NT2/D1 (cell line): ENCODE data around the gene ARL5B.

ENCODE experiments used
- YY1 ChIP-seq: IDR thresholded peaks from 2 replicates; pipeline ENCODE4 v1.6.1; 2011; ENCODE audit not compliant: insufficient read length, insufficient read depth
- ZNF274 ChIP-seq: IDR thresholded peaks from 2 replicates; pipeline ENCODE4 v1.6.1; 2011; ENCODE audit warnings: mild to moderate bottlenecking, low read depth, low read length

- TF ChIP-seq ZNF274 (no peak), YY1 (no peak)
Observed at GRCh38 chr10:18658271-18659124, 733 bp upstream of the ARL5B start.
